ENCODE results near the gene NCOA3. TPM values are rescaled to one million over a fixed set of nuclear protein-coding genes. Genes with fewer than 3 reads are reported as not detected.

Gene NCOA3
- total and polyA plus RNA-seq, 10 of the 15 experiments (the other 5 are each of a cell fraction or from before 2014, with no cell fraction given) = 16.9 to 96.2 (median 73.6) TPM

- TF ChIP-seq, protein P1, sequence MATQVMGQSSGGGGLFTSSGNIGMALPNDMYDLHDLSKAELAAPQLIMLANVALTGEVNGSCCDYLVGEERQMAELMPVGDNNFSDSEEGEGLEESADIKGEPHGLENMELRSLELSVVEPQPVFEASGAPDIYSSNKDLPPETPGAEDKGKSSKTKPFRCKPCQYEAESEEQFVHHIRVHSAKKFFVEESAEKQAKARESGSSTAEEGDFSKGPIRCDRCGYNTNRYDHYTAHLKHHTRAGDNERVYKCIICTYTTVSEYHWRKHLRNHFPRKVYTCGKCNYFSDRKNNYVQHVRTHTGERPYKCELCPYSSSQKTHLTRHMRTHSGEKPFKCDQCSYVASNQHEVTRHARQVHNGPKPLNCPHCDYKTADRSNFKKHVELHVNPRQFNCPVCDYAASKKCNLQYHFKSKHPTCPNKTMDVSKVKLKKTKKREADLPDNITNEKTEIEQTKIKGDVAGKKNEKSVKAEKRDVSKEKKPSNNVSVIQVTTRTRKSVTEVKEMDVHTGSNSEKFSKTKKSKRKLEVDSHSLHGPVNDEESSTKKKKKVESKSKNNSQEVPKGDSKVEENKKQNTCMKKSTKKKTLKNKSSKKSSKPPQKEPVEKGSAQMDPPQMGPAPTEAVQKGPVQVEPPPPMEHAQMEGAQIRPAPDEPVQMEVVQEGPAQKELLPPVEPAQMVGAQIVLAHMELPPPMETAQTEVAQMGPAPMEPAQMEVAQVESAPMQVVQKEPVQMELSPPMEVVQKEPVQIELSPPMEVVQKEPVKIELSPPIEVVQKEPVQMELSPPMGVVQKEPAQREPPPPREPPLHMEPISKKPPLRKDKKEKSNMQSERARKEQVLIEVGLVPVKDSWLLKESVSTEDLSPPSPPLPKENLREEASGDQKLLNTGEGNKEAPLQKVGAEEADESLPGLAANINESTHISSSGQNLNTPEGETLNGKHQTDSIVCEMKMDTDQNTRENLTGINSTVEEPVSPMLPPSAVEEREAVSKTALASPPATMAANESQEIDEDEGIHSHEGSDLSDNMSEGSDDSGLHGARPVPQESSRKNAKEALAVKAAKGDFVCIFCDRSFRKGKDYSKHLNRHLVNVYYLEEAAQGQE (IDR thresholded peaks at IDR 0.05; ENCODE audit: low read depth, low read length) = no peak
- TF ChIP-seq, protein P2, sequence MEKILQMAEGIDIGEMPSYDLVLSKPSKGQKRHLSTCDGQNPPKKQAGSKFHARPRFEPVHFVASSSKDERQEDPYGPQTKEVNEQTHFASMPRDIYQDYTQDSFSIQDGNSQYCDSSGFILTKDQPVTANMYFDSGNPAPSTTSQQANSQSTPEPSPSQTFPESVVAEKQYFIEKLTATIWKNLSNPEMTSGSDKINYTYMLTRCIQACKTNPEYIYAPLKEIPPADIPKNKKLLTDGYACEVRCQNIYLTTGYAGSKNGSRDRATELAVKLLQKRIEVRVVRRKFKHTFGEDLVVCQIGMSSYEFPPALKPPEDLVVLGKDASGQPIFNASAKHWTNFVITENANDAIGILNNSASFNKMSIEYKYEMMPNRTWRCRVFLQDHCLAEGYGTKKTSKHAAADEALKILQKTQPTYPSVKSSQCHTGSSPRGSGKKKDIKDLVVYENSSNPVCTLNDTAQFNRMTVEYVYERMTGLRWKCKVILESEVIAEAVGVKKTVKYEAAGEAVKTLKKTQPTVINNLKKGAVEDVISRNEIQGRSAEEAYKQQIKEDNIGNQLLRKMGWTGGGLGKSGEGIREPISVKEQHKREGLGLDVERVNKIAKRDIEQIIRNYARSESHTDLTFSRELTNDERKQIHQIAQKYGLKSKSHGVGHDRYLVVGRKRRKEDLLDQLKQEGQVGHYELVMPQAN (conservative IDR thresholded peaks at IDR 0.05) = no peak
- TF ChIP-seq ZNF687 (IDR thresholded peaks at IDR 0.05) (no peak), RUNX3 (IDR thresholded peaks at IDR 0.05; ENCODE audit: low read length) (peak; percentile 90), RCOR1 (conservative IDR thresholded peaks at IDR 0.05; ENCODE audit: low read depth, low read length) (no peak), NR2F1 (conservative IDR thresholded peaks at IDR 0.05) (no peak), RAD51 (IDR thresholded peaks at IDR 0.05) (no peak), IRF4 (IDR thresholded peaks at IDR 0.05; ENCODE audit: low read depth, low read length) (no peak), BACH1 (IDR thresholded peaks at IDR 0.05; ENCODE audit: borderline replicate concordance) (no peak; the same call in 1 of the 2 replicates), HSF1 (IDR thresholded peaks at IDR 0.05; ENCODE audit: low read depth, low read length) (no peak), ELK1 (IDR thresholded peaks at IDR 0.05; ENCODE audit: low read depth, low read length) (no peak), MTA2 (IDR thresholded peaks at IDR 0.05; ENCODE audit: low read depth) (no peak), YY1 (IDR thresholded peaks at IDR 0.05; ENCODE audit: low read depth, low read length) (peak; percentile 37; the same call in 1 of the 2 replicates)
- TF ChIP-seq, protein P3, sequence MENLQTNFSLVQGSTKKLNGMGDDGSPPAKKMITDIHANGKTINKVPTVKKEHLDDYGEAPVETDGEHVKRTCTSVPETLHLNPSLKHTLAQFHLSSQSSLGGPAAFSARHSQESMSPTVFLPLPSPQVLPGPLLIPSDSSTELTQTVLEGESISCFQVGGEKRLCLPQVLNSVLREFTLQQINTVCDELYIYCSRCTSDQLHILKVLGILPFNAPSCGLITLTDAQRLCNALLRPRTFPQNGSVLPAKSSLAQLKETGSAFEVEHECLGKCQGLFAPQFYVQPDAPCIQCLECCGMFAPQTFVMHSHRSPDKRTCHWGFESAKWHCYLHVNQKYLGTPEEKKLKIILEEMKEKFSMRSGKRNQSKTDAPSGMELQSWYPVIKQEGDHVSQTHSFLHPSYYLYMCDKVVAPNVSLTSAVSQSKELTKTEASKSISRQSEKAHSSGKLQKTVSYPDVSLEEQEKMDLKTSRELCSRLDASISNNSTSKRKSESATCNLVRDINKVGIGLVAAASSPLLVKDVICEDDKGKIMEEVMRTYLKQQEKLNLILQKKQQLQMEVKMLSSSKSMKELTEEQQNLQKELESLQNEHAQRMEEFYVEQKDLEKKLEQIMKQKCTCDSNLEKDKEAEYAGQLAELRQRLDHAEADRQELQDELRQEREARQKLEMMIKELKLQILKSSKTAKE (IDR thresholded peaks at IDR 0.05; ENCODE audit: low read depth, poor library complexity, severe bottlenecking) = no peak
These were observed 161.8 kb downstream of the NCOA3 start (continued) for GRCh38 chr20:47663354-47664067.

Measured in GM12878 (cell line).